Measurements from ENCODE around the gene PPP1R9A.

The PPP1R9A gene

DNA sequence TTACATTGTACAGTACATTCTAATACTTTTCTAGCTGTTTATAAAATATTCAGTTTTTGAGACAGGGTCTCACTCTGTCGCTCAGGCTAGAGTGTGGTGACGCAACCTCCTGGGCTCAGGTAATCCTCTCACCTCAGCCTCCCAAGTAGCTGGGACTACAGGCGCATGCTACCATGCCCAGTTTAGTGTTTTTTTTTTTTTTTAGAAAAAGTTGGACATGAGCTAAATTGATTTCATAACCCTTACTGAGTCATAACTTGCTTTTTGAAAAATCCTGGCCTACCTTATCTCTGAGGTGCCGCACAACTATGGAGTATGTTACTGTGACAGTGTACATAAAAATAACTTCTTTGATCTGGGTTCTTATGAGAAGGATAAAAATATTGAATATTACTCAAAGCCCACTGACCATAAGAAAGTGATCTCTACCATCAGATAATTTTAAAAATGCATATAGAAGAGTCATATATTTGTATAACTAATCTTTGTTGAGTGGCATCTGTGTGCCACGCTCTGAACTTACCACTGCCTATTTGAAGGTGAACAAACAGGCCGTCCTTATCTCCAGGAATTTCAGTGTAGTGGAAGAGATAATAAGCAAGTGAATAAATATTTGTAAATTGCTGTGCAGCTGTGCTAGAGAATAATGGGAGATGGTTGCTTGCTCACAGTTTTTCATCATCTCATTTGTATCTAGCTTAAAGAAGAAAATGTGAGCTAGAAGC, 73.2 kb downstream of the PPP1R9A start:
- no peaks in the 10 kb centered on the region for H4K20me1 ChIP-seq (ENCODE audit: insufficient read depth, low read length, poor library complexity, severe bottlenecking)
- TF ChIP-seq EZH2phosphoT487 (IDR thresholded peaks at IDR 0.05; ENCODE audit: borderline replicate concordance): no peak
- TF ChIP-seq, protein P1, sequence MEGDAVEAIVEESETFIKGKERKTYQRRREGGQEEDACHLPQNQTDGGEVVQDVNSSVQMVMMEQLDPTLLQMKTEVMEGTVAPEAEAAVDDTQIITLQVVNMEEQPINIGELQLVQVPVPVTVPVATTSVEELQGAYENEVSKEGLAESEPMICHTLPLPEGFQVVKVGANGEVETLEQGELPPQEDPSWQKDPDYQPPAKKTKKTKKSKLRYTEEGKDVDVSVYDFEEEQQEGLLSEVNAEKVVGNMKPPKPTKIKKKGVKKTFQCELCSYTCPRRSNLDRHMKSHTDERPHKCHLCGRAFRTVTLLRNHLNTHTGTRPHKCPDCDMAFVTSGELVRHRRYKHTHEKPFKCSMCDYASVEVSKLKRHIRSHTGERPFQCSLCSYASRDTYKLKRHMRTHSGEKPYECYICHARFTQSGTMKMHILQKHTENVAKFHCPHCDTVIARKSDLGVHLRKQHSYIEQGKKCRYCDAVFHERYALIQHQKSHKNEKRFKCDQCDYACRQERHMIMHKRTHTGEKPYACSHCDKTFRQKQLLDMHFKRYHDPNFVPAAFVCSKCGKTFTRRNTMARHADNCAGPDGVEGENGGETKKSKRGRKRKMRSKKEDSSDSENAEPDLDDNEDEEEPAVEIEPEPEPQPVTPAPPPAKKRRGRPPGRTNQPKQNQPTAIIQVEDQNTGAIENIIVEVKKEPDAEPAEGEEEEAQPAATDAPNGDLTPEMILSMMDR (conservative IDR thresholded peaks at IDR 0.05; ENCODE audit: low read length): no peak
- no peaks in the 10 kb centered on the region for H3K27me3 ChIP-seq (ENCODE audit: insufficient read depth, low read length, poor library complexity, severe bottlenecking)
- H3F3A ChIP-seq (ENCODE audit: low read depth): no peaks in the 10 kb centered on the region
- H3K9ac ChIP-seq (ENCODE audit: low read depth, low read length, poor library complexity, severe bottlenecking): no peak overlapping the region
- H3K36me3 ChIP-seq (ENCODE audit: insufficient read depth, low read length): no peaks in the 10 kb centered on the region
- no peaks in the 10 kb centered on the region for H3K4me1 ChIP-seq (ENCODE audit: insufficient read depth, low read length, poor library complexity, severe bottlenecking)
- H3K9me2 ChIP-seq (replicated peaks; ENCODE audit: low read depth, low read length): no peaks in the 10 kb centered on the region
- no peak overlapping the region for H3K4me3 ChIP-seq (ENCODE audit: low read length, poor library complexity, severe bottlenecking)
- H3K4me2 ChIP-seq (ENCODE audit: low read depth, low read length, poor library complexity, severe bottlenecking): no peak overlapping the region
- H2AFZ ChIP-seq (ENCODE audit: low read length): no peak overlapping the region
- no peaks in the 10 kb centered on the region for H3K9me3 ChIP-seq (ENCODE audit: insufficient read depth, low read depth, low read length)
- no peaks in the 10 kb centered on the region for H3K79me2 ChIP-seq (ENCODE audit: insufficient read depth, low read length)

DNA sequence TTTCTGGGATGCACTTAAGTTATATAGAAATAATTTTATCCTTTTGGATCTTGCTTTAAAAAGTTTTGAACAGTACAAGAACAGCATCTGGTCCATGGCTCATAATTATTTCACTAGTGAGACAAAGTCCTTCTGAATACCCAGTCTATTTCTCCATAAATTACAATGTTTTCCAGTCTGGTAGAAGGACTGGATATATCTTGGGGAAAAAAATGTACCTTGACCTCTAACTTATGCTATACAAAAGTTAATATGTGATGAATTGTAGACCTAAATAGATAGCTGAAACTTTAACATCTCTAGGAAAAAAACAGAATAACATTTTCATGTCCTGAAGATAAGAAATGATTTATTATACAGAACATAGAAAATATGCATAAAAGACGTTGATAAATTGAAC, 88.5 kb downstream of the PPP1R9A start:
- Histone ChIP-seq H3K9ac (ENCODE audit: low read depth, low read length, poor library complexity, severe bottlenecking) (no peak overlapping the region), H3K27me3 (ENCODE audit: insufficient read depth, low read length, poor library complexity, severe bottlenecking) (no peaks in the 10 kb centered on the region), H4K20me1 (ENCODE audit: insufficient read depth, low read length, poor library complexity, severe bottlenecking) (no peaks in the 10 kb centered on the region), H3K79me2 (ENCODE audit: insufficient read depth, low read length) (no peaks in the 10 kb centered on the region), H3K4me1 (ENCODE audit: insufficient read depth, low read length, poor library complexity, severe bottlenecking) (no peaks in the 10 kb centered on the region), H3K4me3 (ENCODE audit: low read length, poor library complexity, severe bottlenecking) (no peak overlapping the region), H3F3A (ENCODE audit: low read depth) (no peaks in the 10 kb centered on the region), H3K9me2 (replicated peaks; ENCODE audit: low read depth, low read length) (no peaks in the 10 kb centered on the region), H3K9me3 (ENCODE audit: insufficient read depth, low read depth, low read length) (no peaks in the 10 kb centered on the region), H3K36me3 (ENCODE audit: insufficient read depth, low read length) (no peaks in the 10 kb centered on the region), H2AFZ (ENCODE audit: low read length) (no peak overlapping the region), H3K4me2 (ENCODE audit: low read depth, low read length, poor library complexity, severe bottlenecking) (no peak overlapping the region)
- no peak for TF ChIP-seq EZH2phosphoT487 (IDR thresholded peaks at IDR 0.05; ENCODE audit: borderline replicate concordance)
- TF ChIP-seq, protein P1 (conservative IDR thresholded peaks at IDR 0.05; ENCODE audit: low read length): no peak

DNA sequence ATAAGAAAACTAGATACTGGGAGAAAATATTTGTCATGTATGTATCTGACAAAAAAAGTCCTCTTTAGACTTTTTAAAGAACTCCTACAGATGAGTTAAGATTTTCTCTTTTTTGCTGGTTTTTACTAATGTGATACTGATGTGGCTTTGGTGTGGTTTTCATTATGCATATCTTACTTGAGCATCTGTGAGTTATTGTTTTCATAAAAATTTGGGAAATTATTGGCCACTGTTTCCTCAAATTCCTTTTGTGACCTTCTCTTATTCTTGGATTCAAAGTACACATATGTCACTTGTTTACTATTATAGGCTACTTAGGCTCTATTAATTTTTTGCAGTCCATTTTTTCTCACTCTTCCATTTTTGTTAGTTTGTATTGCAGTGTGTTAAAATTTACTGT, 89.0 kb downstream of the PPP1R9A start:
- TF ChIP-seq EZH2phosphoT487 (IDR thresholded peaks at IDR 0.05; ENCODE audit: borderline replicate concordance): no peak
- TF ChIP-seq, protein P1 (conservative IDR thresholded peaks at IDR 0.05; ENCODE audit: low read length): no peak
- Histone ChIP-seq H3K4me2 (ENCODE audit: low read depth, low read length, poor library complexity, severe bottlenecking) (no peak overlapping the region), H3K79me2 (ENCODE audit: insufficient read depth, low read length) (no peaks in the 10 kb centered on the region), H3F3A (ENCODE audit: low read depth) (no peaks in the 10 kb centered on the region), H3K4me3 (ENCODE audit: low read length, poor library complexity, severe bottlenecking) (no peak overlapping the region), H4K20me1 (ENCODE audit: insufficient read depth, low read length, poor library complexity, severe bottlenecking) (no peaks in the 10 kb centered on the region), H3K9me2 (replicated peaks; ENCODE audit: low read depth, low read length) (no peaks in the 10 kb centered on the region), H3K9me3 (ENCODE audit: insufficient read depth, low read depth, low read length) (no peaks in the 10 kb centered on the region), H3K4me1 (ENCODE audit: insufficient read depth, low read length, poor library complexity, severe bottlenecking) (no peaks in the 10 kb centered on the region), H2AFZ (ENCODE audit: low read length) (no peak overlapping the region), H3K27me3 (ENCODE audit: insufficient read depth, low read length, poor library complexity, severe bottlenecking) (no peaks in the 10 kb centered on the region), H3K36me3 (ENCODE audit: insufficient read depth, low read length) (no peaks in the 10 kb centered on the region), H3K9ac (ENCODE audit: low read depth, low read length, poor library complexity, severe bottlenecking) (no peak overlapping the region)
